OCI-LY7 (cell line): ENCODE data around the gene TEX29. TPM values are rescaled to one million over a fixed set of nuclear protein-coding genes. Genes with fewer than 3 reads are reported as not detected.

Source experiments
- BruUV-seq: library from RNA; stranded (reverse); fragments of 400-500 nt; replicated peaks from 2 replicates; lab custom pipeline; 2021; lab: Mats Ljungman, UMichigan
- CTCF ChIA-PET: fragments of 300-600 bp; sonication (Branson Sonifier 250); formaldehyde crosslinking; loops from one replicate; lab custom pipeline; 2022; ENCODE audit warnings: antibody characterized with exemption; ENCODE audit not compliant: unreplicated experiment; lab: Charles Lee
- POLR2A ChIA-PET: fragments of 300-600 bp; sonication (Branson Sonifier 250); formaldehyde crosslinking; loops from one replicate; lab custom pipeline; 2022; ENCODE audit warnings: antibody characterized with exemption; lab: Charles Lee
- DNase-seq: peaks from one replicate; pipeline ENCODE4 v3.0.0-alpha.2; 2015; ENCODE audit warnings: low spot score
- H2AFZ ChIP-seq: fragments of 200-600 bp; sonication (generic), shearing (Covaris generic); 2 replicates; pipeline ENCODE4 v1.6.1; 2014; ENCODE audit warnings: mild to moderate bottlenecking, antibody characterized with exemption, low read length, moderate library complexity
- H3K27ac ChIP-seq: fragments of 200-600 bp; sonication (generic); 2 replicates; pipeline ENCODE4 v1.5.1; 2014; ENCODE audit warnings: mixed run types, low read depth, mild to moderate bottlenecking, moderate library complexity, low read length, inconsistent platforms; ENCODE audit not compliant: poor library complexity, severe bottlenecking
- H3K36me3 ChIP-seq: fragments of 200-600 bp; sonication (generic); 2 replicates; pipeline ENCODE4 v1.6.1; 2014; ENCODE audit warnings: mild to moderate bottlenecking, antibody characterized with exemption, low read length, moderate library complexity, mixed read lengths; ENCODE audit not compliant: insufficient read depth
- H3K4me1 ChIP-seq: fragments of 200-600 bp; sonication (generic); 2 replicates; pipeline ENCODE4 v1.5.1; 2014; ENCODE audit warnings: mild to moderate bottlenecking, low read length; ENCODE audit not compliant: insufficient read depth, poor library complexity, severe bottlenecking
- H3K4me2 ChIP-seq: fragments of 200-600 bp; sonication (generic); 2 replicates; pipeline ENCODE4 v1.6.1; 2014; ENCODE audit warnings: mild to moderate bottlenecking, low read length
- H3K4me3 ChIP-seq: fragments of 200-600 bp; sonication (generic); 2 replicates; pipeline ENCODE4 v1.5.1; 2014; ENCODE audit warnings: mild to moderate bottlenecking, low read depth, low read length; ENCODE audit not compliant: poor library complexity, severe bottlenecking
- H3K79me2 ChIP-seq: fragments of 200-600 bp; sonication (generic); 2 replicates; pipeline ENCODE4 v1.6.1; 2016; ENCODE audit warnings: low read depth, mild to moderate bottlenecking, low read length, moderate library complexity, mixed read lengths; ENCODE audit not compliant: insufficient read depth
- H3K9me2 ChIP-seq: fragments of 200-600 bp; sonication (generic); 2 replicates; pipeline ENCODE4 v1.6.1; 2016; ENCODE audit warnings: mild to moderate bottlenecking, low read length, mixed read lengths; ENCODE audit not compliant: insufficient read depth
- H3K9me3 ChIP-seq: fragments of 200-600 bp; sonication (generic); 2 replicates; pipeline ENCODE4 v1.6.1; 2014; ENCODE audit warnings: mild to moderate bottlenecking, mixed run types, low read length, mixed read lengths
- H4K20me1 ChIP-seq: fragments of 200-600 bp; sonication (generic); 2 replicates; pipeline ENCODE4 v1.6.1; 2014; ENCODE audit warnings: mild to moderate bottlenecking, antibody characterized with exemption, low read length, moderate library complexity, mixed read lengths; ENCODE audit not compliant: insufficient read depth
- CTCF ChIP-seq: fragments of 200-600 bp; sonication (generic); conservative IDR thresholded peaks from 2 replicates; pipeline ENCODE4 v1.5.1; 2014; ENCODE audit warnings: mild to moderate bottlenecking, antibody characterized with exemption, low read length, moderate library complexity, mixed read lengths
- EZH2phosphoT487 ChIP-seq: fragments of 200-600 bp; sonication (generic); IDR thresholded peaks from 2 replicates; pipeline ENCODE4 v1.6.1; 2018; ENCODE audit warnings: low read depth, borderline replicate concordance, mild to moderate bottlenecking, mixed run types, antibody characterized with exemption, low read length, moderate library complexity, mixed read lengths
- intact Hi-C: fragments of 100-400 bp; cut with micrococcal nuclease; formaldehyde crosslinking; loops from one replicate; pipeline ENCODE4 v1.10.0; 2022; ENCODE audit not compliant: unreplicated experiment
- total RNA-seq, 2 experiments: library from RNA; depleted of rRNA in 1 of 2; stranded (reverse); fragments of >200 nt in 1 of 2; shearing (Covaris generic) in 1 of 2; gene quantifications; 2 replicates each; pipeline ENCODE4 v1.2.3, GENCODE V29; 2014 to 2022

TEX29 gene
- total RNA-seq, 2 experiments from 2014 or later: not detected

- Histone ChIP-seq H4K20me1 (no peaks in the 10 kb centered on the region), H3K9me2 (no peaks in the 10 kb centered on the region), H2AFZ (no peak overlapping the region), H3K4me3 (no peak overlapping the region), H3K27ac (no peak overlapping the region), H3K4me1 (no peaks in the 10 kb centered on the region), H3K79me2 (no peaks in the 10 kb centered on the region), H3K36me3 (peaks cover 59% of the 10 kb centered on the region), H3K4me2 (no peak overlapping the region), H3K9me3 (no peaks in the 10 kb centered on the region)
- CTCF ChIA-PET: no interaction called here
- intact Hi-C loops: no loop called here
- BruUV-seq: no TSS peak
- TF ChIP-seq CTCF (no peak), EZH2phosphoT487 (no peak)
- POLR2A ChIA-PET: no interaction called here
- DNase-seq: no peak
These were observed 28.5 kb upstream of the TEX29 start for GRCh38 chr13:111291908-111292307.

- H2AFZ ChIP-seq: no peak overlapping the region
- ChIA-PET CTCF (no interaction called here), POLR2A (no interaction called here)
- no TSS peak for BruUV-seq
- H3K4me1 ChIP-seq: no peaks in the 10 kb centered on the region
- H3K27ac ChIP-seq: no peak overlapping the region
- no peaks in the 10 kb centered on the region for H3K79me2 ChIP-seq
- H3K36me3 ChIP-seq: peaks cover 57% of the 10 kb centered on the region
- no peak for DNase-seq
- H3K4me3 ChIP-seq: no peak overlapping the region
- TF ChIP-seq CTCF: no peak
- no peak for TF ChIP-seq EZH2phosphoT487
- H3K9me2 ChIP-seq: no peaks in the 10 kb centered on the region
- H4K20me1 ChIP-seq: no peaks in the 10 kb centered on the region
- no peak overlapping the region for H3K4me2 ChIP-seq
- intact Hi-C loops: no loop called here
- H3K9me3 ChIP-seq: no peaks in the 10 kb centered on the region
These were observed 27.5 kb upstream of the TEX29 start for GRCh38 chr13:111292710-111293485.

GRCh38 chr13:111295886-111296285 is 24.6 kb upstream of the TEX29 start:
- CTCF ChIA-PET: no interaction called here
- TF ChIP-seq EZH2phosphoT487: no peak
- TF ChIP-seq CTCF: no peak
- no peaks in the 10 kb centered on the region for H3K9me2 ChIP-seq
- POLR2A ChIA-PET: no interaction called here
- no peak overlapping the region for H2AFZ ChIP-seq
- H3K79me2 ChIP-seq: no peaks in the 10 kb centered on the region
- intact Hi-C loops: no loop called here
- BruUV-seq: no TSS peak
- H4K20me1 ChIP-seq: no peaks in the 10 kb centered on the region
- H3K36me3 ChIP-seq: peaks cover 50% of the 10 kb centered on the region
- H3K4me3 ChIP-seq: no peak overlapping the region
- no peaks in the 10 kb centered on the region for H3K4me1 ChIP-seq
- no peak overlapping the region for H3K27ac ChIP-seq
- DNase-seq: no peak
- no peak overlapping the region for H3K4me2 ChIP-seq
- no peaks in the 10 kb centered on the region for H3K9me3 ChIP-seq
